ENCODE data around the gene ST6GALNAC3.

DNA sequence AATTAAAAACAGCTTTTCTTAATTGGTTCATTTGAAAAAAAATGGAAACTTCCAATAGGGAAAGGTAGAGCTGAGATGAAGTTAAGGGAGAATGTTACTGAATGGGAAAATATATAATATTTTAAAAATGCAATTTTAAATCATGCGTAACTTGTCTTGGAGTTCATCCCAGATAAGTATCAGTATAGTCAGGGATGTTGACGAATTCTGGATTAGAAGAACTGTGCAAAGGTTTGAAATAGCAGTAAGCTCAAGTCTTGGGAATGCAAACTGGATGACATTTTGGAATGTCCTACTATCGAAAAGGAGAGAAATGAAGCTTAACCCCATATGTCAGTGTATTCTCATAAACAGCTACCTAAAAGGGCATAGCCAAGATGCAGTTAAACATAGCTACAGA, 4.0 kb upstream of the ST6GALNAC3 start:
- no peak for TF ChIP-seq EZH2phosphoT487 (IDR thresholded peaks at IDR 0.05)
- TF ChIP-seq, protein P1, sequence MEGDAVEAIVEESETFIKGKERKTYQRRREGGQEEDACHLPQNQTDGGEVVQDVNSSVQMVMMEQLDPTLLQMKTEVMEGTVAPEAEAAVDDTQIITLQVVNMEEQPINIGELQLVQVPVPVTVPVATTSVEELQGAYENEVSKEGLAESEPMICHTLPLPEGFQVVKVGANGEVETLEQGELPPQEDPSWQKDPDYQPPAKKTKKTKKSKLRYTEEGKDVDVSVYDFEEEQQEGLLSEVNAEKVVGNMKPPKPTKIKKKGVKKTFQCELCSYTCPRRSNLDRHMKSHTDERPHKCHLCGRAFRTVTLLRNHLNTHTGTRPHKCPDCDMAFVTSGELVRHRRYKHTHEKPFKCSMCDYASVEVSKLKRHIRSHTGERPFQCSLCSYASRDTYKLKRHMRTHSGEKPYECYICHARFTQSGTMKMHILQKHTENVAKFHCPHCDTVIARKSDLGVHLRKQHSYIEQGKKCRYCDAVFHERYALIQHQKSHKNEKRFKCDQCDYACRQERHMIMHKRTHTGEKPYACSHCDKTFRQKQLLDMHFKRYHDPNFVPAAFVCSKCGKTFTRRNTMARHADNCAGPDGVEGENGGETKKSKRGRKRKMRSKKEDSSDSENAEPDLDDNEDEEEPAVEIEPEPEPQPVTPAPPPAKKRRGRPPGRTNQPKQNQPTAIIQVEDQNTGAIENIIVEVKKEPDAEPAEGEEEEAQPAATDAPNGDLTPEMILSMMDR (IDR thresholded peaks at IDR 0.05) = no peak
